ENCODE data around the gene RNF207.

DNA sequence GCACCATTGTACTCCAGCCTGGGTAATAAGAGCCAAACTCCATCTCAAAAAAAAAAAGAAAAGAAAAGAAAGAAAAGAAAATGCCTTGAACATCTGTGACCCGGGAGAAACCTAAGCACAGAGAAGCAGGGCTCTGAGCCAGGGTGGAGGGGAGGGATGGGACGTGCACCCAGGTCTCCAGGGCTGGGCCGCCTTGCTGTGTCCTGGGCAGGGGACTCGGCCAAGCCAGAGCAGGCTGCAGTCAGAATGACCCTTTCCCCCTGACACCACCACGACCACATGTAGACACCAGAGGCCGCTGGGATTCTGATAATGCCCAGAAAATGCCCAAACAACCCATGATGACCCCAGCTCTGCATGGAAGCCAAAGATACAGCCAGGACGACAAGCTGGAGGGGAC lies 43.6 kb upstream of the RNF207 start:
- TF ChIP-seq POLR2AphosphoS5 (IDR thresholded peaks at IDR 0.05; ENCODE audit: low read depth, low read length) (no peak), YY1 (IDR thresholded peaks at IDR 0.05; ENCODE audit: low read depth) (no peak), MXI1 (IDR thresholded peaks at IDR 0.05; ENCODE audit: low read depth, low read length) (no peak), SIN3A (IDR thresholded peaks at IDR 0.05; ENCODE audit: borderline replicate concordance, low read depth, low read length) (no peak), EP300 (IDR thresholded peaks at IDR 0.05; ENCODE audit: borderline replicate concordance in 1 of 2, low read depth in 1 of 2, low read length in 1 of 2) (no peak), RFX5 (IDR thresholded peaks at IDR 0.05; ENCODE audit: low read length) (no peak)
- TF ChIP-seq, protein P1, sequence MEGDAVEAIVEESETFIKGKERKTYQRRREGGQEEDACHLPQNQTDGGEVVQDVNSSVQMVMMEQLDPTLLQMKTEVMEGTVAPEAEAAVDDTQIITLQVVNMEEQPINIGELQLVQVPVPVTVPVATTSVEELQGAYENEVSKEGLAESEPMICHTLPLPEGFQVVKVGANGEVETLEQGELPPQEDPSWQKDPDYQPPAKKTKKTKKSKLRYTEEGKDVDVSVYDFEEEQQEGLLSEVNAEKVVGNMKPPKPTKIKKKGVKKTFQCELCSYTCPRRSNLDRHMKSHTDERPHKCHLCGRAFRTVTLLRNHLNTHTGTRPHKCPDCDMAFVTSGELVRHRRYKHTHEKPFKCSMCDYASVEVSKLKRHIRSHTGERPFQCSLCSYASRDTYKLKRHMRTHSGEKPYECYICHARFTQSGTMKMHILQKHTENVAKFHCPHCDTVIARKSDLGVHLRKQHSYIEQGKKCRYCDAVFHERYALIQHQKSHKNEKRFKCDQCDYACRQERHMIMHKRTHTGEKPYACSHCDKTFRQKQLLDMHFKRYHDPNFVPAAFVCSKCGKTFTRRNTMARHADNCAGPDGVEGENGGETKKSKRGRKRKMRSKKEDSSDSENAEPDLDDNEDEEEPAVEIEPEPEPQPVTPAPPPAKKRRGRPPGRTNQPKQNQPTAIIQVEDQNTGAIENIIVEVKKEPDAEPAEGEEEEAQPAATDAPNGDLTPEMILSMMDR (IDR thresholded peaks at IDR 0.05) = no peak

All from SK-N-SH (cell line).